Measurements from ENCODE around the gene DLG2.
"Not testable (repeated sequence)": the region's sequence is repeated elsewhere in the genome, so short reads cannot be mapped to it uniquely, and the experiment has no call there.

The DLG2 gene

DNA sequence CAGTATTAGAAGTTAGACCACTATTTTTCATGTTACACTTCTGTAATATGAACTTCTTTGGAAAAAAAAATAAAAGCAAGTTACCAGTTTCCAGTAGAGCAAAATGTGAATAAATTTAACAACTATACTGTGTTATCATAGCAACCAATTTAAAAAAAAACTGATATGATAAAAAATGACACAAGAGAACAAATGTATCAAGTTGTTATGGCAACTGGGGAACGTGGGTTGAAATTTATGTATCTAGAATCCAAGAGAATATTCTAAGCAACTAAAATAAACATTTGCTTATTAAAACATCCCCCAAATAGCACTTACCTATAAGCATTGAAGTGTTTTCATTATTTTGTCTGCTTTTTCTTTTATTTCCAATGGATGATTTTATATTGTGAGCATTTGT, 442.4 kb downstream of the DLG2 start:
- no peak for DNase-seq

DNA sequence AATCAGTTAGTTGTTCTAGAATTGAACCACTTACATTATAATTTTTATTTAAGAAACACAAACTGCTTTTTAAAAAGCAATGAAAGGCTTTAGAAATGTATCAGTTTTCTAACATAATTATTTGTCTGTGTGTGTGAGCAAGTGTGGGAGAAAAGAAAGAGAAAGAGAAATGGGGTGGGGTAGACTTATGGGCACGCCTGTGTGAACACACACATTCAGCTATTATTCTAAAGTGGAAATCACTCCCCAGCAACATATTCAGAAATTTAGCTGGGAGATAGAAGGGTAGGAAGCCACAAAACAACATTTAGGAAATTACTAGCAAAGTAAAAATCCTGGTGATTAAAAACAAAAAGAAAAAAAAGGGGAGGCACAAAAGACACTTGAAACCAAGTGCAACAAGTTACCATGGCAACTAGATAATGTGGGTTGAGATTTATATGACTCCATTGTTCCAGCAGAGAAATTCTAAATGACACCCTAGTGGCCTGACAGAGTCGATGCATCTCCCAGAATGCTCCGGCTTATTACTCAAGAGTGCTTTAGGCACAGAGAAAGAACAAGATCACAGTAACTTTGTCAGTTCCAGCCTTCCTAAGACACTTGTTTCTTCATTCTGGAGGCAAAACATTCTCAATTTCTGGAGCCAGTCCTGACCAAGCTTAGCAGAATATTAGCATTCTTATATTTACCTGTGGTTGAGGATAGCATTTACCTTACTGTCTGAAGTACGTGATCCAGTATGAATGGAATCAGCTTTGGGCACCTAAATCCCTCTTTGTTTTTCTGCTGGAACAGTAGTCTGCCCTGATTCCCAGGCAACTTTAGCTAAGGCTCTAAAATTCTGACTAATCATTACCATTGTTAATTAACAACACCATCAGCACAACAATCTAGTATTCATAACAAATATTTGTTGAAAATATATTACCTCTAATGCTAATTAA, 444.4 kb downstream of the DLG2 start:
- DNase-seq, result no peak

DNA sequence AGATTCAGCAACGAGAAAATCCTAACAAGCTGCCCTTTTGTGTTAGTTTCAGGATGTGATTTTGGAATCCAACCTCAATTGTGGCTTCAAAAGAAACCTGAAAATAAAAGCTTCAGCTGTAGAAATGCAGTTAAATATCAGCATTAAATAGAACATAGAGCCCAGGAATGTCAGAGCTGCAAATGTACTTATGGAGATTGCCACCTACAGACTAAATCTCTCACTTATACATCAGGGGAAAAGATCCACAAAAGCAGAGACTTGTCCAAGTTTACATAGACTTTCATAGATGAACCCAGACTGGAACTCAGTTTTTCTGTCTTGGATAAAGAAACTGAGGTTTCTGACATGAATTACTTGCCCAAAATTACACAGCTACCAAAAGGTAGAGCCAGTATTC, 446.6 kb downstream of the DLG2 start:
- DNase-seq, result no peak

DNA sequence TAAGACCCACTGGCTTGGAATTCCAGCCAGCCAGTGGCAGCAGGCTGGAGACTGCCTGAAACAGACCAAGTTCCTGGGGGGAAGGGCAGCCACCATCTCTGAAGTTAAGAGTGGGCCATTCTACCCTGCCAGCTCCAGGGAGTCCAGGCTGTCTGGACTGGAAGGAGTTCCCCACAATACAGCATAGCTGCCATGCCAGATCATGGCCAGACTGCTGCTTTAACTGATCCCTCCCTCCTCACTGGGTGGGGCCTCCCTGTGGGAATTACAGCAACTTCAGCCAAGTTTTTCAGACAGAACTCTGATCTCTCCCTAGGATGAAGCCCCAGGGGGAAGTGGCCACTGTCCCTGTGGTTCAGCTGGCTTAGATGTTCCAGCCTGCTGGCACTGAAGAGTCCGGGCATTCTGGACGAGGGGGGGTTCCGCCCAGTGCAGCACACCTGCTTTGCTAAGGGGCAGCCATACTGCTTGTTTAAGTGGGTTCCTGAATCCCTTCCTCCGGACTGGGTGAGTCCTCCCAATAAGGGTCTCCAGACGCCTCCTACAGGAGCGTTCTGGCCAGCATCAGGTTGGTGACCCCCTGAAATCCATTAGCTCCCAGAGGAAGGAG, 455.4 kb downstream of the DLG2 start:
- no peak for DNase-seq

DNA sequence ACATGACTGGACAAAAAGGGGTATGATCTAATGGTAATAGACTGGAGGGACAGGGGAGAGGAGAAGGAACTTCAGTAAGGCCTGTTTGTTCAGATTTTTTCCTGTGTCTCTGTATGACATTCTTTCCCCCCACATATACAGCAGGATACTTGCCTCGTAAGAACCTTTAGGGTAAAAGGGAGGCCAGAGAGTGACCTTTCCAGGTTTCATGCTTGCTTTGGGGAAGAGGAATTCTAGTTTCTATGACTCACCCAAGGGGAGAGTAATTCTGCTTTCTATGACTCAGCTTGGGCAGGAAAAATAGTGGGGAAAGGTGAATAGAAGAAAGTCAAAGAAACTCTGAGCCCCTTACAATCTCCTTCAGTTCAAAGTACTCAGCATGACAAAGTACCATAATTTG, 457.0 kb downstream of the DLG2 start:
- DNase-seq, result no peak

DNA sequence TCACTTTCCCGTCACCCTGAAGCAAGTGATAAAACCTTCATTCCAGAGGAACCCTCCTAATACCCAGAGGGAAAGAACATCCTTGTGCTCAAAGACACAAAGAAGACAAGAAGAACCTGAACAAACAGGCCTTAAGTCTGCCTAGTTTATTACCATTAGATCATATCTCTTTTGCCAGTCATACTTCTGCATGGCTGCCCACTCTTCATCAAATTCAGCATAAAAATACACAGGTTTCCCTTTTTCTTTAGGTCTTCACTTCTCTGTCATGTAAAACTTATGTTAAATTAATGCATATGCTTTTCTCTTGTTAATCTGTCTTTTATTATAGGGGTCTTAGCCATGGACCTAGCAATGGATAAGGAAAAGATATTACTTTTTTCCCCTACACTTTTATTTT, 459.7 kb downstream of the DLG2 start:
- DNase-seq, result no peak

DNA sequence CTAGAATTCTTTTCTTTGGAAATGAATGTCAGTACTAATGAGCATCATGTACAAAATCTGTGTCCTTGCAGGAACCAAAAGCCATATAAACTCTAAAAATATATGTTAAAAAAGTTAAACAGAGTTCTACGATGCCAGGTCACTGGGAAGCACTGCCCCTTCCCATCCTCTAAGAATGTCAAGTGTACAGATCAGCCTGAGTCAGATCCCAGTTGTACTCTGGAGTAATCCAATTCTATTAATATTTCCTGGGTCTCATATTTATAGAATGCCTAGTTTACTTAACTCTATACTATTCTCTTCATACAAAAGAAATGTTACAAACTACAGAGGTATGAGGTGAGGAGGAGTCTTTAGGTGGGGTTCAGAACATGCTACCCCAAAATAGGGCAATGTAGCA, 460.1 kb downstream of the DLG2 start:
- no peak for DNase-seq

DNA sequence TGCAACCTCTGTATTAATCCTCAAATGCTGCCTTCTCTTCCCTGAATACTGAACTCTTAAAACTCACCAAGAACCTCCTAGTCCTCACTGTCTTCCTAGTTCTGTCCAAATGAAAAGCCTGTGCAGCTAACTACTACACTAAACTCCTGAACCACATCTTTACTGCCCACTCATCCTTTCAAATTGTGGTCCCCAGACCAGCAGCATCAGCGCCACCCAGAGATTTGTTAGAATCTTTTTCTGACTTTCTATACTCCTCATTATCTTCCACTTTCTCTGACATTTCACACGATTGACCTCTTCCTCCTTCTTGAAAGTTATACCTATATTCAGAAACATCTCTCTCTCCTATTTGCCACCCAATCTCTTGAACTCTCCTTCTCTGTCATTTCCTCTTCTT, 461.3 kb downstream of the DLG2 start:
- DNase-seq, result no peak

DNA sequence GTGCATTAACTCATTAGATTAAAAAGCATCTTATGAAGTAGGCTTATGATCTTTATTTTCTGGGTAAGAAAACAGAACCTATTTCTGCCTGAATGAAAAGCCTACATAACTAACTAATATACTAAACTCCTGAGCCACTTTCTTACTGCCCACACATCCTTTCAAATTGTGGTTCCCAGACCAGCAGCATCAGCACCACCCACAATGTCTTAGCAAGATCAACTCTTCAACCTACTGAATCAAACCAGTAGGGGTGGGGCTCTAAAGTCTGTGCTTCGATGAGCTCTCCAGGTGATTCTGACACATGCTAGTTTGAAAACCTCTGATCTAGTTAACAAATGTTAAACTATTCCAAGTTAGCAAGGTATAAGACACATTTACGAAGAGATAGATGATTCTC, 462.4 kb downstream of the DLG2 start:
- no peak for DNase-seq

DNA sequence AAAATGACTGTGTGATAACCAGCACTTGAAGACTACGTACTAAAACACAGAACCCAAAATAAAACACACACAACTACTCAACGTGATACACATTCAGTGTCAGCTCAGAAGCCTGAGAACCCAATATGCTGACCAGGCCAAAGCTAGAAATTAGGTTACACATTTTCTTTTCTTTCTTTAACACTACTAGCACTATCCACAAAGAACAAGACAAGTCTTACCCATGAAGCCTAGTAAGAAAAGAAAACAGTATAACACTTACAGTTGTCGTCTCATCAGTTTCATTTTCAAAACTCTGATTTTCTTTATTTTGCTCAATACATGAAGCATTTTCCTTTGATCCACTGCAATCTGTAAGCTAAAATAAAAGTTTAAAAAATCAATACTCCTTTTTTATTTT, 472.9 kb downstream of the DLG2 start:
- DNase-seq, result no peak

DNA sequence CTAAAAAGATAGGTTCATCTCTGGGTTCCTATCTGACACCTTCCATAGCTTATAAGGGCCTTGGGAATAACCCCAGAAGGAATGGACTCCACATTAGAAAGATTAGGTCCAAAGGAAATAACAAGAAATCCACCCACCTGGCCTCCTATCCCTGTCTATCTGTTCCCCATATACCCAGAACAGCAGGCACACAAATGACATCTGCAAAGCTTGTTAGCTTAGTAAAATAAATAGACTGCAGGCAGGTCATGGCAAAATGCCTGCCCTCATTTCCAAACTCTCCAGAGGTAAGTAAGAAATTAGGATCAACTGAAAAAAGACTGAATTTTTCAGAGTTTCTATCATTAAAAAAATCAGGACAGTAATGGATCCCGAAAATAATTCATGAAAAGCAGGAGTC, 489.5 kb downstream of the DLG2 start:
- DNase-seq, result no peak

DNA sequence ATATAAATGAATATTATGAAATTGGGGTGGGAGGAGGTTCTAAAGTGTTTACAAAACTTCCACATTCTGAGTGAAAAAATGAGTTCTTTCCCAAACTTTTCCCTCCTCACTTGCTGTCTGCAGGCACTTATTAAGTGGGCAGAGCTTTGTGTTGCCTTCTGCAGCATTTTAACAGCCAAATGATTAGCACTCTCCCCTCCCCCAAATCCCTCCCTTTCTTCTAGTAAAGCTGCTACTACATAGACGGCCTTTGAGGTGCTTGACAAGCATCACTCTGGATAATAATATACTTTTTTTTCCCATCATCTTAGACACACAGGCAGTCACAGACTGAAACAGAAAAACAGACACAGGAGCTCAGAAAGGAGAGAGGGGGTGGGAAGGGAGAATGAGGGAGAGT, 493.5 kb downstream of the DLG2 start:
- no peak for DNase-seq

DNA sequence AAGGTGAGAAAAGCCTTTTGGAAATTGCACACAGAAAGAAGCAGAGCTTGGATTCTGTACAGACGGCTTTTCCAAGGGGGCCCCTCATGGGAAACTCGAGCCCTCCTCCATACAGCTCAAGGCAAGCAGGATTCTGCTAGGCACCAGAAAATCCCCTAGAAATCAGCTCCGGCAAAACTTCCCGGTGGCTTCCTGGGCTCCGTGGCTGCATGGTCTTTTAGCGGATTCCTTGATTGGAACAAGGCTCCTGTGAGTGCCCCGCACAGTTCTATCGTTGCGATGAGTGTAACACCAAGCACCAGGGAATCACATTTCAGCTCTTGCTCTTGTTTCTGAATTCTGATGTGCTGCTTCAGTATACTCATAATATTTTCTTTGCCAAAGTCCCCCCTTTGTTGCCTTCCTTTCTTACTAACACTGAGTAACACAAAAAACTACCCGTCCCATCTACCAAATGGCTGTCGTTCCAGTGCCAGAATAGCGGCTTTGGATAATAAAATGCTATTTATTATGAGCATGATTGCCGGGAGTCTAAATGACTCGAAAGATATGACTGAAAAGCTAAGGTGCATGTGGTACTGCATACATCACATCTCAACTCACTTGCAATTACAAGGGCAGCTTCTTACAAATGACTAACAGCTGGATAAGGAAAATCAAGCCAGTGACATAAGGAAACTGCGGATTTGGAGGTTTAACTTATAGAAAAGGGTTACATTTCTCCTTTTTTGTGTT, 494.1 kb downstream of the DLG2 start:
- DNase-seq, result no peak

DNA sequence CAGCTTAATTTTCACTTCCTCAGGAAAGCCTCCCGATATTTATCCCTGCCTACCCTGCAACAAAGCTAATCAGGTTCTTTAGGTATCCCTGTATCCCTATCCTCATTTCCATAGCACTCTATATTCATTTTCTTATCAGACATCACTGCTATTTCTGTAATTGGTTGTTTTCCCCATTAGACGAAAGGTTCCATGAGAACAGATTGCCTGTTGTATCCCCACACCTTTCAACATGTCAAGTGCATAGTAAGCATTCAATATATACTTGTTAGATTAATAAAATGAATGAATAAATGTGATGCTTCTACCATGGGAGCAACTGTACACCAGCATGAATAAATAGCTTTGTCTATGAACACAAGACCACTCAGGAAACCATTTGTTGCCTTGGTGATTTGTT, 499.8 kb downstream of the DLG2 start:
- DNase-seq, result no peak

DNA sequence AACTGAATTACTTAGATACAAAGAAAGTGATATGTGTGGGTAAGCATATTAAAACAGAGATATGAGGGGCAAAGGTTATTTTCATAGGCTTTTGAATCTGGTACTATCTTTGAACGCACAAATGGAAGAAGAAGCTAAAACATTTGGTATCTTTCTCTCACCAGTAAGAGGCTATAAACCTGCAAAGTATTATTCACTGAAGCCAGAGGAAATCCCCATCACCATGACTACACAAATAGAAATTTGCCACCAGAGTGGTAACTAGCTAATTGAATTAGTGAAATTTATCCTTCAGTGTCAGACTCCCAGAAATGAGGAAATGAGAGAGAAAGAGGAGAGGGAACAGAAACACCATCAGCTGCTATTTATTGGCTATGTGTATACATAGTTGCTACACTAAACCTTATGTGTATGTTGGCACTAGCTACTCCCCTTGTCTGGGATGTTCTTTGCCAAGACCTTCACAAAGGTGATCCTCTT, 503.4 kb downstream of the DLG2 start:
- DNase-seq, result no peak

DNA sequence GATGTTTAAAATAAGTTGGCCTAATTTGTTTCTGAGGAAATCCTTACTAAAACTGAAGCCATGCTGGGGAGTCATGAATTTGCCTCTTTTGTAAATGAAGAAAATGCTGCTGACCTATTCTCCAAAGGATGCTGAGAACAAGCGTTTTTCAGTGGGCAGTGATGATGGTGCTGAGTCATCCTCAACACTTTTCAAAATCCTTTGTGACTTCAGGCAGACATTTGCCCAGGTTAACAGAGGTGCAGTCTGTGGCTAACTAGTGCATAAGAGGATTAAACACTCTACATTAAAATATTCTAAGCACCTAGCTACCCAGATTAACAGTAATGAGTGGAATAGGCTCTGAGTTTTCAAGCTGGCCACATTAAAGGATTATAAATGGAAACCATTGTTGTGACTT, 509.0 kb downstream of the DLG2 start:
- DNase-seq, result no peak

DNA sequence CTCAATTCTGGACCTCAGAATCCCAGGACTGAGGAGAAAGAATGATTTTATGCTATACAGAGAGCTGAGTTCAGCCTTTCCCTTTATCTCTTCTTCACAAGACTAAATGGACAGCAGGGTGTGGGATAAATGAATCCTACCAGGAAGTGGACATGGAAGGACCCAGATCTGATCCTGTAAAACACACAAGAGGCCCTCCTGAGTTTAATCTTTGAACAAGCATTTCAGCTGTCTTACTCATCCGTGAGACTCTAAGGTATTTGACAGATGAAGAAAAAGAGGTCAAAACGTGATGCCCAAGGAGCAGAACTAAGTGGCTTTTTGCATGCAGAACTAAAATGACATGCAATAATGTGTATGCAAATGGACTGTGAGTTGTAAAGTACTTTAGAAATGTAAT, 511.3 kb downstream of the DLG2 start:
- DNase-seq, result no peak

DNA sequence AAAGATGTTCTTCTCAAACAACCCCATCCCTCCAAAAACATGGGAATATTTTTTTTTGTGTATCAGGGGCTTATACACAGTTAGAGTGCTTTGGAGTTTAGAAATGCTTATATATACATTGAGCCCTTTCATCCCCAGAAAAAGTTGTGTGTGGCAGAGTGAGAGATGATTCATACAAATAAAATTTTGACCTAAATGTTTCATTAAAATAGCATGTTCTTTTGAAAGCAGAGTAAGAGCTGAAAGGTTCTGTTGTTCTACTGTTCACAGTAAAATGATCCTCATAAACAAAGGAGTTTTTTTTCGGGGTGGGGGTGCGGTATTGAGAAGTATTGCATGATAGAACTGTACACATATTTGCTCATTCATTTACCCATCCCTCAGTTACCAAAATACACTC, 512.4 kb downstream of the DLG2 start:
- no peak for DNase-seq

DNA sequence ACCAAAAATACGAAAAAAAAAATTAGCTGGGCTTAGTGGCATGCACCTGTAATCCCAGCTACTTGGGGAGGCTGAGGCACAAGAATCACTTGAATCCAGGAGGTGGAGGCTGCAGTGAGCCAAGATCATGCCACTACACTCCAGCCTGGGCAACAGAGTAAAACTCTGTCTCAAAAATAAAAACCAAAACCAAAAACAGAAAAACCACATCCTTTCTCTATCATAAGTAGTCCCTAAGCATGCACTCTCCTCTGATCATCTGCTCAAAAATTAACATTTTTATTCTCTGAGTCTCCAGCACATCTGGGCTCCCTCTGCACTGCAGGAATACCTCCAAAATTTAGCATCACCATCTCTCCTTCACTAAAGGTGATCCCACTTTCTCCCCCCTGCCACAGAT, 516.9 kb downstream of the DLG2 start:
- DNase-seq, result not testable (repeated sequence)

DNA sequence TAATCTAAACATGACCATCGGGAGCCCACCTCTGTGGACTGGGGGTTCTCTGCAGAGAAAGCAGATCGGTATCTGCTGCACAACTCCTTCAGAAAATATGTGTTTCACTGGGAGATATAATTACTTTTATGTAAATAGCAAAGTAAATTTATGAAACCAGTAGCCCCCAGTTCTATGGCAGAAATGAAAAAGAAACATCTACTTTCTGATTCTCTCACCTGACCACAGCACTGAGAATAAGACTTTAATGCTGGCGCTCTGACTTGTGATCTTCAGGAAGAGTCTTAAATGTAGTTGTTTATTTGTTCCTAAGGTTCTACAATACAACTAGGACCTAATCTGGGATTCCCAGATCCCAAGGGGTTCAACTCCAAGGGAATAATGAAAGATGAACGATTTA, 518.0 kb downstream of the DLG2 start:
- DNase-seq, result no peak

DNA sequence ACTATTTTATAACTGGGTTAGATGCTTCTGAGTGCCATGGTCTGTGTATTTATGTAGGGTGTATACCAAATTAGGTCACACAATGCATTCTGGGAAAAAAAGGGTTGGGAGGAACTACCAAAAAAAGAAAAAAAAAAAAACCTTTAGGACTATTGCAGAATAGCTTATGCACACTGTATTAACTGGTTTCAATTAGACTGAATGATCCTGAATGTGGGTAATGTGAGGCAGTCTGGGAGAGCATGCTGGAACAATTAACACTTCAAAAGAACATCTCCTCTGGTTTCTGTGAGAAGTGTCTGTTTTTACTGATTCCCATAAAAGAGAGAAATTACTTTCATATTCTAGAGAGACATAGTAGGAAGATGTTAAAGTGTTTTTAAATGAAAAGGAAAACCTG, 521.3 kb downstream of the DLG2 start:
- DNase-seq, result no peak

DNA sequence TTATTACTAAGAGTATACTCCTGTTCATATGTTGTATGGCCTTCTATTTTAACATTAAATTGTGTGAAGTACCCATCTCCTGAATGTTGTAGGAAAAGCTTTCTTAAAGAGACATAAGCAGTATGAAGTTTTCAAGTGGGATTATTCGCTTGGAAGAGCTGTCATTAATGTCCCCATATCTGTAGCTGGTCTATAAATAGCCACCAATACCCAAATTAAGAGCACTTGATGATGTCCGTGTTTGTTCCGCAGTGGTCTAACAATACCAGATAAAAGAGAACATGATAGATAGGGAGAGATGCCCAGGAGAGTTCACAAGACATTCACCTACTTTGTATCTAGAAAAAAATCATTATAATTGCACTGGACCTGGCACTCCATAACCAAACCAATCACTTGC, 527.6 kb downstream of the DLG2 start:
- no peak for DNase-seq

DNA sequence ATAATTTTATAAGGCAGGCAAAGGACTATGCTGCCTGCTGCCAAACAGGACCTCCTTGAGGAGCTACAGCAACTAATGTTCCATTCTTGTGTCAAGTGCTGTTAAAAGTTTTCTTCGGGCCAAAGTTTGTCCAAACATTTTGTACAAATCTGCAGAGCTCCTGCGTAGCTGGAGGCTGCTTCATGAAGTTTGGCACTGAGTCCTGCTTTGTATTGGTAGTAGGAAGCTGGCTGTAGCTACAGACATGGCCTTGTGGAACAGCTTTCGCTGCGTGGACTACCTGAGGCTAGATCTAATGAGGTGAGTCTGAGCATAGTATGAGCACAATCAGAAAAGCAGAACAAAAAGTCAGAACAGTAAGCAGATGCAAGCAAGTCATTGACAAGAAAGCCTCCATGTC, 528.1 kb downstream of the DLG2 start:
- no peak for DNase-seq

DNA sequence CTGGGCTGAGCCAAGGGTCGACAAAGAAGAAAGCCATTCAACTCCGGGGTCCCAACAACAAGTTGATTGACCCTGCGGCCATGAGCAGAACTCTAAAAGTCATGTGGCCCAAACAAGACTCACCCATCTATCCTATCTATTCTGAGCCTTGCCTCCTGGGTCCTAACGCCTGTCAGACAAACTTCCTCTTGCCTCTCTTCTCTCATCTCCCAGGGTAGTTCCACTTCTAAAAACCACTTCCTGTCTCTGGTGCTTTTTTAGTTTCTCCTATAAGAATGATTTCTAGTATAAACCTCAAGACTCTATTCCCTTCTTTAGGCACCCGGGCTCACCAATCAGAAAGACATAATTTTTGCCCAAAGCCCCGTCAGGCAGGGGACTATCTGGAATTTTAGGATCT, 530.2 kb downstream of the DLG2 start:
- no peak for DNase-seq
